ENCODE data around the gene TMEM101.

The TMEM101 gene

DNA sequence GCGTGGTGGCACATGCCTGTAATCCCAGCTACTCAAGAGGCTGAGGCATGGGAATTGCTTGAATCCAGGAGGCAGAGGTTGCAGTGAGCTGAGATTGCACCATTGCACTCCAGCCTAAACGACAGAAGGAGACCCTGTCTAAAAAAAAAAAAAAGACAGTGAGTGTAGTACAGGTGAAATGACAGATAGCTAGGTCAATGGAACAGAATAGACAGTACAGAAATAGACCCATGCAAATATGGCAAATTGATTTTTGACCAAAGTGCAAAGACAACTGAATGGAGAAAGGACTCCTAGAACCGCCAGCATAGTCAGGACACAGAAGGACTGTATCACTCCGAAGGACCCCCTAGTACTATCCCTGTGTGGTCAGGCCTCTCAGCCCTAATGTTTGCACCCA lies 44.4 kb downstream of the TMEM101 start:
- TF ChIP-seq, protein P1, sequence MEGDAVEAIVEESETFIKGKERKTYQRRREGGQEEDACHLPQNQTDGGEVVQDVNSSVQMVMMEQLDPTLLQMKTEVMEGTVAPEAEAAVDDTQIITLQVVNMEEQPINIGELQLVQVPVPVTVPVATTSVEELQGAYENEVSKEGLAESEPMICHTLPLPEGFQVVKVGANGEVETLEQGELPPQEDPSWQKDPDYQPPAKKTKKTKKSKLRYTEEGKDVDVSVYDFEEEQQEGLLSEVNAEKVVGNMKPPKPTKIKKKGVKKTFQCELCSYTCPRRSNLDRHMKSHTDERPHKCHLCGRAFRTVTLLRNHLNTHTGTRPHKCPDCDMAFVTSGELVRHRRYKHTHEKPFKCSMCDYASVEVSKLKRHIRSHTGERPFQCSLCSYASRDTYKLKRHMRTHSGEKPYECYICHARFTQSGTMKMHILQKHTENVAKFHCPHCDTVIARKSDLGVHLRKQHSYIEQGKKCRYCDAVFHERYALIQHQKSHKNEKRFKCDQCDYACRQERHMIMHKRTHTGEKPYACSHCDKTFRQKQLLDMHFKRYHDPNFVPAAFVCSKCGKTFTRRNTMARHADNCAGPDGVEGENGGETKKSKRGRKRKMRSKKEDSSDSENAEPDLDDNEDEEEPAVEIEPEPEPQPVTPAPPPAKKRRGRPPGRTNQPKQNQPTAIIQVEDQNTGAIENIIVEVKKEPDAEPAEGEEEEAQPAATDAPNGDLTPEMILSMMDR (conservative IDR thresholded peaks at IDR 0.05; ENCODE audit: low read length), result no peak
- TF ChIP-seq EZH2phosphoT487 (IDR thresholded peaks at IDR 0.05; ENCODE audit: borderline replicate concordance), result no peak
- Histone ChIP-seq H3K36me3 (ENCODE audit: insufficient read depth, low read length) (no peaks in the 10 kb centered on the region), H3K9me3 (ENCODE audit: insufficient read depth, low read depth, low read length) (no peaks in the 10 kb centered on the region), H4K20me1 (ENCODE audit: insufficient read depth, low read length, poor library complexity, severe bottlenecking) (no peaks in the 10 kb centered on the region), H3K9me2 (replicated peaks; ENCODE audit: low read depth, low read length) (no peaks in the 10 kb centered on the region), H3K4me2 (ENCODE audit: low read depth, low read length, poor library complexity, severe bottlenecking) (no peak overlapping the region), H2AFZ (ENCODE audit: low read length) (no peak overlapping the region), H3K27me3 (ENCODE audit: insufficient read depth, low read length, poor library complexity, severe bottlenecking) (no peaks in the 10 kb centered on the region), H3K9ac (ENCODE audit: low read depth, low read length, poor library complexity, severe bottlenecking) (no peak overlapping the region), H3K79me2 (ENCODE audit: insufficient read depth, low read length) (no peaks in the 10 kb centered on the region), H3F3A (ENCODE audit: low read depth) (no peaks in the 10 kb centered on the region), H3K4me3 (ENCODE audit: low read length, poor library complexity, severe bottlenecking) (no peak overlapping the region), H3K4me1 (ENCODE audit: insufficient read depth, low read length, poor library complexity, severe bottlenecking) (no peaks in the 10 kb centered on the region)

DNA sequence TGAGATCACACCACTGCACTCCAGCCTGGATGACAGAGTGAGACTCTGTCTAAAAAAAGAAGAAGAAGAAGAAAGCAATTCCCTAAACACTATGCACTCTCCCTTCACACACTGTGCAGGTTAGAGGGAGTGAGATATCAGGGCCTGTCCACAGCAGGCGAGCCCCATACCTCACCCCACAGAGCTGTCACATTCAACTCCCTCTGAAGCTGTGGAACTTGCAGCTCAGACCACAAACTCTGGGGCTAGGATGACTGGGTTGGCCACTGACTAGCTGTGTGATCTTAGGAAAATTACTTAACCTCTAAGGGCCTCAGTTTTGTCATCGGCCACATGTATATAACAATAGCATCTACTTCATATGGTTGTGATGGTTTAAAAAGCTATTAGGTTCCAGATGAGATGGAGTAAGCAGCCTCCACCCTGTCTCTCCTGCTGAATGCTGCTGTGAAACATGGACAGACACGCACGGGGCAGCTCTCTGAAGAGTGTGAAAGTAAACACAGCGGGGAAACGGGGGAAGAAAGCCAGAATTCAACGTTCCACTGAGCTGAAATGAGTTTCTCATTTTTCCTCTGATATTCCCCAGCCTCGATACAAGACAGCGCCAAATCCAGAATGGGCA lies 47.4 kb downstream of the TMEM101 start:
- no peaks in the 10 kb centered on the region for H3K79me2 ChIP-seq (ENCODE audit: insufficient read depth, low read length)
- no peak overlapping the region for H3K4me2 ChIP-seq (ENCODE audit: low read depth, low read length, poor library complexity, severe bottlenecking)
- TF ChIP-seq, protein P1 (conservative IDR thresholded peaks at IDR 0.05; ENCODE audit: low read length), result no peak
- no peak for TF ChIP-seq EZH2phosphoT487 (IDR thresholded peaks at IDR 0.05; ENCODE audit: borderline replicate concordance)
- H3K9me2 ChIP-seq (replicated peaks; ENCODE audit: low read depth, low read length), result no peaks in the 10 kb centered on the region
- H3K27me3 ChIP-seq (ENCODE audit: insufficient read depth, low read length, poor library complexity, severe bottlenecking), result no peaks in the 10 kb centered on the region
- no peak overlapping the region for H2AFZ ChIP-seq (ENCODE audit: low read length)
- no peak overlapping the region for H3K4me3 ChIP-seq (ENCODE audit: low read length, poor library complexity, severe bottlenecking)
- H3K9me3 ChIP-seq (ENCODE audit: insufficient read depth, low read depth, low read length), result no peaks in the 10 kb centered on the region
- no peaks in the 10 kb centered on the region for H3K4me1 ChIP-seq (ENCODE audit: insufficient read depth, low read length, poor library complexity, severe bottlenecking)
- H3K36me3 ChIP-seq (ENCODE audit: insufficient read depth, low read length), result no peaks in the 10 kb centered on the region
- H4K20me1 ChIP-seq (ENCODE audit: insufficient read depth, low read length, poor library complexity, severe bottlenecking), result no peaks in the 10 kb centered on the region
- no peaks in the 10 kb centered on the region for H3F3A ChIP-seq (ENCODE audit: low read depth)
- no peak overlapping the region for H3K9ac ChIP-seq (ENCODE audit: low read depth, low read length, poor library complexity, severe bottlenecking)

DNA sequence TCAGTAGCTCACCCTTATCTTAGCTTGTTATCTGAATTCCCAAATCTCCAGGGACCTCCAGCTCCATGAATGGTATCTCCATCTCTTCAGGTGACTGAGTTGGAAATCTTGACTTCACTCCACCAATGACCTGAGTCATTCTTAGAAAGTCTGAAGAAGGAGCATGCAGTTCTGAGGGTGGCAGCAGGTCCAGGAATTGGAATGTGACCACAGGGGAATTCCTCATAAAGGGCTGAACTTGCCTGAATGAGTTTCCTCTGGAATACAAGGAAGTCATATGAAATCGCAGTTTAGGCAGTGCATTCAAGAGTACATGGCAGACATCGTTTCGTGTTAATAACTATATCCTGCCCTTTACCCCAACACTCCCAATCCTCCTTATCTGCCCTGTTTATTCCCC lies 48.5 kb downstream of the TMEM101 start:
- Histone ChIP-seq H2AFZ (ENCODE audit: low read length) (no peak overlapping the region), H3K9ac (ENCODE audit: low read depth, low read length, poor library complexity, severe bottlenecking) (no peak overlapping the region), H3K79me2 (ENCODE audit: insufficient read depth, low read length) (no peaks in the 10 kb centered on the region), H3K4me2 (ENCODE audit: low read depth, low read length, poor library complexity, severe bottlenecking) (no peak overlapping the region), H3K4me1 (ENCODE audit: insufficient read depth, low read length, poor library complexity, severe bottlenecking) (no peaks in the 10 kb centered on the region), H3K27me3 (ENCODE audit: insufficient read depth, low read length, poor library complexity, severe bottlenecking) (no peaks in the 10 kb centered on the region), H3K9me3 (ENCODE audit: insufficient read depth, low read depth, low read length) (no peaks in the 10 kb centered on the region), H4K20me1 (ENCODE audit: insufficient read depth, low read length, poor library complexity, severe bottlenecking) (no peaks in the 10 kb centered on the region), H3K36me3 (ENCODE audit: insufficient read depth, low read length) (no peaks in the 10 kb centered on the region), H3K4me3 (ENCODE audit: low read length, poor library complexity, severe bottlenecking) (no peak overlapping the region), H3K9me2 (replicated peaks; ENCODE audit: low read depth, low read length) (no peaks in the 10 kb centered on the region), H3F3A (ENCODE audit: low read depth) (no peaks in the 10 kb centered on the region)
- TF ChIP-seq EZH2phosphoT487 (IDR thresholded peaks at IDR 0.05; ENCODE audit: borderline replicate concordance), result no peak
- TF ChIP-seq, protein P1 (conservative IDR thresholded peaks at IDR 0.05; ENCODE audit: low read length), result no peak
